LNCAP (cell line): Measurements from ENCODE around the gene RAPGEF4.
A peak's percentile ranks its signal among the peaks of the same experiment; 100 is the strongest.

Experiments
- TF ChIP-seq, protein P1 (sequence below): fragments of 450-650 bp; IDR thresholded peaks from 2 replicates; pipeline ENCODE4 v1.5.1; 2017; ENCODE audit warnings: mild to moderate bottlenecking

Gene RAPGEF4

DNA sequence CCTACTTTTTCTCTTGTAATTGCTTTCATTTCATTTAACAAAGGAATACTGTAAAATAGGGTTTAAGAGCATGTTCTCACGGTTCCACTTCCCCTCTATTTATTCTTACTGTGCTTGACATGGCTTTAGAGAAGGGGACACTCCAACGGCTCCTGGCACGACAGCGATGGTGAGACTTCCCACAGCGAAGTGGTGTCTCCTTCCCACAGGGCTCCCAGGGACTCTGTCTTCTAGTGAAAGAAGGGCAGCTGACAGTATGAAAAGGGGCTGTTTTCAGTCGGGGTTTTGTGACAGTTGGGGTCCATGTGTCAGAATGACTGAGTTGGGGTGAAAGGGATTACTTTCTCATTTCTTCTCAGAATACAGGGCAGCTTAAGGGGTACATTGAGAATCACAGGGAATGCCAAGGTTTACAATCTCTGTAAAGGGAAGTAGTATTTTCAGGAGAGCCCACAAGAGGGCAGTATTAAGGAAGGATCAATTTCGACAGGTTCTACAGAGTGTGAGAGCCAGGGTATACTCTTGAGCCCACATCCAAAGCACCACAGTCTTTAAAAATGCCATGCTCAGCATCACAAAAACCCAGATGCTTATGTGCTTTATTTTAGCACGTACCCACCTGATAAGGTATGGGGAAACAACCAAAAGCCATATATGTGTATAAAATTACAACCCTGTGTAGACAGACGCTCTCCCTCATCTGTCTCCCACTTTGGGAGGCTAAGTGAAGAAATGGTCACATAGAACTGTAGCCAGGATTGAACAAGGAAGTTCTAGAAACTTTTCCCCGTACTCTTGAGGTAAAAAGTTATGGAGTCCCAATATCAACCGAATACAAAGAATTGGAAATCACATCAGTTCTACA lies 31.3 kb upstream of the RAPGEF4 start:
- TF ChIP-seq, protein P1, sequence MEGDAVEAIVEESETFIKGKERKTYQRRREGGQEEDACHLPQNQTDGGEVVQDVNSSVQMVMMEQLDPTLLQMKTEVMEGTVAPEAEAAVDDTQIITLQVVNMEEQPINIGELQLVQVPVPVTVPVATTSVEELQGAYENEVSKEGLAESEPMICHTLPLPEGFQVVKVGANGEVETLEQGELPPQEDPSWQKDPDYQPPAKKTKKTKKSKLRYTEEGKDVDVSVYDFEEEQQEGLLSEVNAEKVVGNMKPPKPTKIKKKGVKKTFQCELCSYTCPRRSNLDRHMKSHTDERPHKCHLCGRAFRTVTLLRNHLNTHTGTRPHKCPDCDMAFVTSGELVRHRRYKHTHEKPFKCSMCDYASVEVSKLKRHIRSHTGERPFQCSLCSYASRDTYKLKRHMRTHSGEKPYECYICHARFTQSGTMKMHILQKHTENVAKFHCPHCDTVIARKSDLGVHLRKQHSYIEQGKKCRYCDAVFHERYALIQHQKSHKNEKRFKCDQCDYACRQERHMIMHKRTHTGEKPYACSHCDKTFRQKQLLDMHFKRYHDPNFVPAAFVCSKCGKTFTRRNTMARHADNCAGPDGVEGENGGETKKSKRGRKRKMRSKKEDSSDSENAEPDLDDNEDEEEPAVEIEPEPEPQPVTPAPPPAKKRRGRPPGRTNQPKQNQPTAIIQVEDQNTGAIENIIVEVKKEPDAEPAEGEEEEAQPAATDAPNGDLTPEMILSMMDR = peak; percentile 54

DNA sequence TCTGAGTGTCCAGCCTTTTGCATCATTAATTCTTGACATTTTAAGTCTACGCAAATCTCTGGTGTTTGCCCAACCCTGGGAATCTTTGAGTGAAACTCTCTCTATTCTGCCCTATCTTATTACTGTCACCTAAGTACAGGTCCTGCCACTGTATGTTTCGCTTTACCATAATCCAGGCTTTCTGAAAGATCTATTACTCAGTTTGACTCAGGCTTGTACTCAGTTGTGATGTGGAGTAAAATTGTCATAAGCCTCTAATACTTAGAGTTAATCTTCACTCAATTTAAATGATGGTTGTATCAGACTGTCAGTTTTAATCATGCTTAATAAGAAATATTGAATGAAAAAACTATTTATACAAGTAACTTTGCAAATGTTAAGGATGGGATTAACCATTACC lies 30.3 kb upstream of the RAPGEF4 start:
- TF ChIP-seq, protein P1 = no peak

DNA sequence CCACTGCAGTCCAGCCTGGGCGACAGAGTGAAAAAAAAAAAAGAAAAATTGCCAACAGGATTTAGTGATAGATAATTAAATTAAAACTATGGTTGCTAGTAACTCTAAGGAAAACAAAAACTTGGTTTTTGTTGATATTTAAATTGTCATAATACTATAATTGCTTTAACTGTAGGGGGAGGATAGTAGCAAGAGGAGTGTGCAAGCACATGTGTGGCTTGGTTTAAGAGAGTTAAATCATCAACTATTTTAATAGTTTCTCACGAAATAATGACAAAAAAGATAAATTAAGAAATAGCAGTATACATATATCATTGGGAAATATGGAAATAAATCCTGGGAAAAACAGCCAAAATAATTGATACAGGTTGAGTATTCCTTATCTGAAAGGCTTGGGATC lies 27.4 kb upstream of the RAPGEF4 start:
- TF ChIP-seq, protein P1 = no peak

DNA sequence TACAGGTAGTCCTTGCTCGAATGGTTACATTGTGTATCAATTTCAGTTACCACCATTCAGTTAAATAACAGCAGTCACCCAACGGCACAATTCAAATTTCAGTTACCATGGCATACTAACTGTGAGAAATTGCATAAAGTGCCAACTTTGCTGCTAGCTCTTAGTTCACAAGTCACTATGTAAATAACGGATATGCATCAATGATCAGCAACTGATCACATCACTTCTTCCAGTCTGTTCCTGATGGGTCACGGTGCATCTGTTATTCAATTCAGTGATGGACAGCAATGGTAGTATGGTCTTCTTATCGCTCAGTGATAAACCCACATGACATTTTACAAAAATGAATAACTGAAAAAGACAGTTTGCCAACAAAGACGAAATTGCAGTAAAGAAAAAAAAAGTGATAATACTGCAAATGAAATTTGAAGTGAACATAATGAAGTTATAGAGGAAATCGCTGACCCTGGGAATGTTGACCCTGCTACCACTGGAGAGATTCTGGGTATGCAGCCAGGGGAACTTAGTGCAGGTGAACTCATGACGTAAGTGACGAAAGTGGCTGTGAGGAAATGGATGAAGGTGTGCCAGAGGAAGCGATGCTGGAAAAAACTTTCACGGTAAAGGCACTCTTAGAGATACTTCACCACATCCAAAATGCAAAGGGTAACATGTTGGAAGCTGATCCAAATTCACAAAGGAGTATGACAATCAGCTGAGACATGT lies 25.9 kb upstream of the RAPGEF4 start:
- TF ChIP-seq, protein P1 = no peak

DNA sequence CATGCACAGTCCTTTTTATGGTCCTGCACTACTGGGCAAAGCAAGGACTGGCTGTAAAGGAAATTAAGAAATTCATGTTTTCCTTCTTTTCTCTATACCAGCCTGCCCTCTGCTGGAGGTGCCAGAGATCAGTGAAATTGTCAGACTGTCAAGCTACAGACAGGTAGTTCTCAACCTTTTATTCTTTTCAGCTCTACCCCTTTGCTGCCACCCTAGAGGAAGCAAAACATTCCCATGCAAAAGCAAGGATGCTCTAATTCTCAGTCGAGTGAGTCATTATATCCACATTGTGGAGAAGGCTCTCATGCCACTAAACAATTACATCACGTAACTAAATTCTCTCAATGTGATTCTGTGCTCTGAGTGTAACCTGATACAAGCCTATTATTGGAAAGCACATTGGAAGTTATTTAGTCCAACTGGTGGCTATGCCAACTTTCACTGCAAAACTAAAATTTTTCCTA lies 25.0 kb upstream of the RAPGEF4 start:
- TF ChIP-seq, protein P1 = peak; percentile 75

DNA sequence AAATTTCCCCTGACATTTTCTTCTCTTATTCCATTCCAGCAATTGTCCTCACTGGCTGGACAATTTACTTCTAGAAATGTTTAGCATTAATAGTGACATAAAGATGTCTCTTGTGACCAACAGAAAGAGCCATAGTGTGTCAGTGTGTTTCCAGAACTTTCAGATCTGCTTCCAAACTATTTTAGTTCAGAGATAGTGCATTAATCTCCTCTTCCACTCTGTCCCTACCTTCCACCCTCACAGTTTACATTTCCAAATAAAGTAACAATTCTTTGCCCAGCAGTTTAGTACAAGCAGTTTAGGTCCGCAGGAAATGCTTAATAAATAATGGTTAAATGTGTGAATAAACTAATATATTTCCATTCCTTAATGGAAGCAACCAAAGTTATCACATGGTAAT lies 24.5 kb upstream of the RAPGEF4 start:
- TF ChIP-seq, protein P1 = no peak

DNA sequence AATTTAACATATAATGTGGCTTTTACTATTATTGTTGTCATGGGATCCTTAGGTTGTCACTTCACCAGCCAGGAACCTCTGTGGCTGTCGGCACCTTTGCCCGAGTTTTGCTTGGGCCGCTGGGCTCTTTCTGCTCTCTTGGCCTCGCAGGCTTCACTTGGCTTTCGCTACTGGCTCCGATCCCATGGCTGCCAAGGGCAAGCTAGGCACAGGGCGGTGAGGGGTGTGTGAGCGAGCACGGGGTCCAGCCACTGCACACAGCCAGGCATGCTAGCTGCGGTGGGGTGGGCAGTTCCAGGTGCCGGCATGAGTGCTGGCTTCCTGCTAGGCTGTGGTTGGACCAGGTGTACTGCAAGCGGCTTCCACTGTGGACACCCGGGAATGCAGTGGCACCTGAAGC lies 23.4 kb upstream of the RAPGEF4 start:
- TF ChIP-seq, protein P1 = no peak
